GM19023 (cell line): Measurements from ENCODE around the gene NDUFAF3.

Experiments used
- ATAC-seq: cut with Tn5 transposase; IDR thresholded peaks from one replicate; pipeline ENCODE4 v1.9.1; 2021; ENCODE audit warnings: mild to moderate bottlenecking, moderate library complexity; ENCODE audit not compliant: unreplicated experiment

NDUFAF3 gene

GRCh38 chr3:49017229-49017970, 4.5 kb upstream of the NDUFAF3 start:
- ATAC-seq, result no peak

DNA sequence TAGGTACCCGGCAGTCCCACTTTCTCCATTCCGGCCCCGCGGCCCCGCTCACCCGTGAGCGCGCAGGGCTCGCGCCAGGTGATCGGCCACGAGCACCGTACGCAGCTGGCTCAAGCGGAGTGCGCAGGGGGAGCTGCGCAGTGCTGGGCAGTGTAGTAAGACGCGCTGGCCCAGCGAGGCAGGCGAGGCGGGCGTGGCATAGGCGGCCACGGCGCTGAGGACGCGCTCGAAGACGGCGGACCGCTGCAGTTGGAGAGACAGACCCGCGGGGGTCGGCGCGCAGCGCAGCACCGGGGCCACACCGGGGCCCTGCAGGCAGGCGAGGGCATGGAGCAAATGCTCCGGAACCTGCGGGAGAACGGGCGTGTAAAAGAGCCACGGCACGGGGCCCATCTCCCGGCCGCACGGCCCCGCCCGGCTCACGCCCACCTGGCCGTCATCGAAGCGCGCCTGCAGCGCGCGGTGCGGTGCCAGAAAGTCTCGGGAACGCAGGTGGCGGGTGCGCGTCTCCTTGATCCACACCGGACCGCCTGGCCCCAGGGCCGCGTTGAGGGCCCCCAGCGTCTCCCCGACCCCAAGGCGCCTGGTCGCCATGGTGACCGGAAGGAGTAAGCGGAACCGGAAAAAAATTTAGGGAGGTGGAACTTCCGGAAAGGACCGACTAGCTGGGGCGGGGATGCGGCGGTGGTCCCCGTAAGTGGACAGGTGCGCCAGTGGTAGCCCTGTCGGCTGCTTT, 3.8 kb upstream of the NDUFAF3 start, which contains the start of gene DALRD3:
TSS of gene DALRD3 (minus strand) at position 610 of the 736 bp plus-strand sequence. CDS start at position 594, 16 bp downstream.
- no peak for ATAC-seq

DNA sequence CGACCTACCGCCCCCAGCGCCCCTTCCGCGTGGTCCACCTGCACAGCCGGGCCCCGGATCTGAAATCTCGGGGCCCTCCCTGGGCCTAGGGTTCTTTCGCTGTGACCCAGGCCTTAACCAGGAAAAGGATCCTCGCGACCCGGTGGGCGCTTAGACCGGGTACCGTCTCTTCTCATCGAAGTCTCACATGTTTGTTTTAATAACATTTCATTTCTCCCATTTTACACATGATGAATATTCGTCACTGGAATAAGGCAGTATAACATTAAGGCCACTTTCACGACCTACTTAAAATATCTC, 3.3 kb upstream of the NDUFAF3 start:
- ATAC-seq, result no peak

GRCh38 chr3:49019941-49020329, 2.0 kb upstream of the NDUFAF3 start:
- ATAC-seq, result no peak

DNA sequence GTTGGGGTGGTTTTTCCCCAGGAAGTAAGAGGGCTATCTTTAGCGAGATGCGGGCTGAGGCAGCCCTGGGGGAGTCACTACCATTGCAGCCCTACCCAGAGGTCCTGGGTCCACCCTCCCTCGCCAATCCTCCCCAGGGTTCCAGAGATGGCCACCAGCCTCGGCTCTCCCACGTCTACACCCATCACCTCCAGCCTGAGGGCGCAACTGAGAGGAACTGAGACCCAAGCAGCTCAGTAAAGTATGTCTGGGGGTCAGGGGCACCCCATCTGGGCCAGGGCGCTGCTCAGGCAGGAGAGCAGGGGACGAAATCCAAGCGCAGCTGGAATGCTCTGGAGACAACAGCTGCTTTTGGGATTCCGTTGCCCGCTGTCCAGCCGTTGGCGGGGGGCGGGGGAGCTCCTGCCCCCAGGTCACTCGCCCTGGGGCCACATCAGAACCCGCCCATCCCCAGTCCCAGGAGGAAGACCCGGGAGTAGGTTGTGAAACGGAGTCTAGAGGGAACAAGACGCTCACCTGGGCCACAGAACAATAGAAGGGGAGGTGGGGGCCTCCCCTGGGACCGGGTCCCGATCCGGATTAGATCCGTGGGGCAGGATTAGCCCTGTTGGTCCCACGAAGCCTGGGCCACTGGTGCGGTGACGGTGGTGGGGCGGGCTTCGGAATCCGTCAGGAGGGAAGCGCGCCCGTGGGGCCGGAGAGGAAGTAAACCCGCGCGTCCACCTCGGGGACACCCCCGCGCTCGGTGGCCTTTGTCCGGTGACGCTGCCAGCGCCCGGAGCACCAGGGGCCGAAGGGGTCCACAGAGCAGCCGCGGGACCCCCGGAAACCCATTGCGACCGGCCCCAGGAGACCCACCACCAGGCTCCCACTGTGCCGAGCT, 1.4 kb upstream of the NDUFAF3 start:
- peak; percentile 1 for ATAC-seq

- peak; percentile 51 for ATAC-seq
These were observed 608 bp upstream of the NDUFAF3 start for GRCh38 chr3:49021213-49021812.

DNA sequence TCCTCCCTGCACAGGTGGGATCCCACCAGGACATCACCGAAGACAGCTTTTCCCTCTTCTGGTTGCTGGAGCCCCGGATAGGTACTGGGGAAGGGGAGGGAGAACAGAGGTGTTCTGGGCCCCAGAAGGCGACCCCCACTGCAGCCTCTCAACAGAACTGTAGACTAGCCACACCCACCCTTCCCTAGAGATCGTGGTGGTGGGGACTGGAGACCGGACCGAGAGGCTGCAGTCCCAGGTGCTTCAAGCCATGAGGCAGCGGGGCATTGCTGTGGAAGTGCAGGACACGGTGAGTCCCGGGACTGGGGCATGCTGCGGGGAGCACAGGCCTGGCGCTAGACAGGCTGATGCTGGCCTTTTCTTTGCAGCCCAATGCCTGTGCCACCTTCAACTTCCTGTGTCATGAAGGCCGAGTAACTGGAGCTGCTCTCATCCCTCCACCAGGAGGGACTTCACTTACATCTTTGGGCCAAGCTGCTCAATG, 809 bp downstream of the NDUFAF3 start:
- ATAC-seq, result no peak

GRCh38 chr3:49023775-49024174, 1.9 kb downstream of the NDUFAF3 start:
- ATAC-seq, result no peak

GRCh38 chr3:49024449-49024848, 2.5 kb downstream of the NDUFAF3 start:
- ATAC-seq, result no peak

DNA sequence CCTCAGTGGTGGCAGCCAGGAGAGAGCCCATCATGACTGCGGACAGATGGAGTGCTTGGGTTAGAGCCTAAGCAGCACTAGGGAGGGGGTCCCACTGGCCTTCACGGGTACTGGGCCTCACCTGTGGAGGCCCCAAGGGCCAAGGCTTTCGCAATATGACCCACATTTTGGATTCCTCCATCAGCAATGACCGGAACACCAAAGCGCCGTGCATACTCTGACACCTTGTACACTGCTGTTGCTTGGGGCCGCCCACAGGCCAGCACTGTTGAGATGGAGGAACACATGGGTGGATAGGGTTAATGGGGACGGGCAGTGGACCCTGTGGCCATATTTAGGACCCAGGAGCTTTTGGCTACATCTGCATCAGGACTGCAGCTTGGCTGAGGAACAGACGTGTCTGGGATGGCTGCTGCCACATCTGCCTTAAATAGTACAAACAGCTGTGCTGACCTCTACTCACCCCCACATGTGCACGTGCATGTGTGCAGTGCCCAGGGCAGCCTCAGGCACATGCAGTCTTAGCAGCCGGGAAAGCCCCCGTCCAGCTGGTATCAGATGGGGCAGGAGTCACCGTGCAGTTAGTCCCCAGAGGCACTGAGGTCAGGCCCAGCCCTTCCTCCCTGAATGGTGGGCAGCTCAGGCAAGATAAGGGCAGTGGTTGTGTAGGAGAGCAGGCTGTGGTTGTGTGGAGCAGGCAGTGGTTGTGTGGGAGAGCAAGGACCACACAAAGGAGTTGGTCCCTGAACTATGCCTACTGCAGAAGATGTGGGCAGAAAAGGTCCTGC, 3.3 kb downstream of the NDUFAF3 start:
- no peak for ATAC-seq

GRCh38 chr3:49025793-49026520, 4.0 kb downstream of the NDUFAF3 start:
- ATAC-seq, result no peak

GRCh38 chr3:49026536-49026935, 4.6 kb downstream of the NDUFAF3 start:
- ATAC-seq, result no peak

- no peak for ATAC-seq
These were observed 5.7 kb downstream of the NDUFAF3 start for GRCh38 chr3:49027634-49028033.

GRCh38 chr3:49028298-49028672, 6.4 kb downstream of the NDUFAF3 start:
- ATAC-seq, result no peak

GRCh38 chr3:49028673-49029562, 7.0 kb downstream of the NDUFAF3 start, which contains the start of gene IMPDH2:
IMPDH2 (minus strand) TSS chr3:49029398; CDS start chr3:49029350, 48 bp downstream.
- peak; percentile 92 for ATAC-seq

DNA sequence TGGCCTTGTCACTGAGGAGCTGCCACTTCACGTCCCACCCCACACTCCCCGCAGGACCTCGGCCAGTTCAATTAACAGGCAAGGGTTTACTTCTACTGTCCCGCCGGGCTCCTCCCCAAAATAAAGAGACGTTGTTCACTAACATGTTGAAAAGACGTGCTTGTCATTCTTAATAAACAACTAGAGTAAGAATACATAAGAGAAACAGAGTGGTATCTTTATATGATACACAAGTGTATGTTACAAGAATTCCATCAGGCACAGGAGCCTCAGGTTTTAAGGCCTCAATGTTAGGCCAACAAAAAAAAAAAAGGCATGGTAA, 7.6 kb downstream of the NDUFAF3 start:
- no peak for ATAC-seq

GRCh38 chr3:49030321-49030720, 8.4 kb downstream of the NDUFAF3 start:
- ATAC-seq, result no peak

GRCh38 chr3:49032646-49033304, 10.9 kb downstream of the NDUFAF3 start:
- ATAC-seq, result no peak
